ENCODE results near the gene EEF1AKMT1. TPM values are rescaled to one million over a fixed set of nuclear protein-coding genes. Genes with fewer than 3 reads are reported as not detected.

Gene EEF1AKMT1
- total RNA-seq, 2 experiments from 2014 or later, result 1.9 to 2.5 TPM

GRCh38 chr13:20812890-20813289 is 39.1 kb upstream of the EEF1AKMT1 start:
- no peak overlapping the region for H3K27ac Mint-ChIP-seq
- POLR2A ChIA-PET, result no interaction called here
- Histone ChIP-seq H3K4me1 (ENCODE audit: insufficient read depth, low read length) (no peaks in the 10 kb centered on the region), H3K4me3 (ENCODE audit: low read length) (no peak overlapping the region), H3K36me3 (ENCODE audit: insufficient read depth, low read length) (peaks cover 37% of the 10 kb centered on the region), H3K9me3 (ENCODE audit: control insufficient read depth in 1 of 2, insufficient read depth in 1 of 2, low read length in 2 of 2) (no peaks in the 10 kb centered on the region), H3K27ac (ENCODE audit: low read depth in 1 of 2, low read length in 2 of 2) (no peak overlapping the region), H3K27me3 (ENCODE audit: control insufficient read depth in 1 of 2, insufficient read depth in 2 of 2, low read length in 2 of 2) (no peaks in the 10 kb centered on the region)
- no peak for TF ChIP-seq CTCF (IDR thresholded peaks at IDR 0.05)
- DNase-seq (no peak), ATAC-seq (ENCODE audit: poor library complexity) (no peak)
- H3K4me1 Mint-ChIP-seq (ENCODE audit: low read depth), result no peaks in the 10 kb centered on the region
- no peak overlapping the region for H3K4me3 Mint-ChIP-seq
- H3K27me3 Mint-ChIP-seq, result no peaks in the 10 kb centered on the region
- intact Hi-C loops (cut with DNase I, micrococcal nuclease), result no loop called here
- H3K36me3 Mint-ChIP-seq (ENCODE audit: low read depth), result peaks cover 64% of the 10 kb centered on the region
- CTCF ChIA-PET, result no interaction called here
- no peaks in the 10 kb centered on the region for H3K9me3 Mint-ChIP-seq

- DNase-seq (no peak), ATAC-seq (ENCODE audit: poor library complexity) (no peak)
- no peaks in the 10 kb centered on the region for H3K27me3 Mint-ChIP-seq
- Histone ChIP-seq H3K36me3 (ENCODE audit: insufficient read depth, low read length) (peaks cover 50% of the 10 kb centered on the region), H3K4me1 (ENCODE audit: insufficient read depth, low read length) (no peaks in the 10 kb centered on the region), H3K27me3 (ENCODE audit: control insufficient read depth in 1 of 2, insufficient read depth in 2 of 2, low read length in 2 of 2) (no peaks in the 10 kb centered on the region), H3K9me3 (ENCODE audit: control insufficient read depth in 1 of 2, insufficient read depth in 1 of 2, low read length in 2 of 2) (no peaks in the 10 kb centered on the region), H3K4me3 (ENCODE audit: low read length) (no peak overlapping the region), H3K27ac (ENCODE audit: low read depth in 1 of 2, low read length in 2 of 2) (no peak overlapping the region)
- H3K27ac Mint-ChIP-seq, result no peak overlapping the region
- no peak overlapping the region for H3K4me3 Mint-ChIP-seq
- no peaks in the 10 kb centered on the region for H3K9me3 Mint-ChIP-seq
- TF ChIP-seq CTCF (IDR thresholded peaks at IDR 0.05), result no peak
- H3K4me1 Mint-ChIP-seq (ENCODE audit: low read depth), result no peaks in the 10 kb centered on the region
- ChIA-PET CTCF (interaction anchor here (1.5 to 1.8 kb wide), 2 partner anchors 11 to 18 kb away, joined by 4 to 5 read pairs; no protein-coding TSS in a partner anchor), POLR2A (no interaction called here)
- peaks cover 64% of the 10 kb centered on the region for H3K36me3 Mint-ChIP-seq (ENCODE audit: low read depth)
- intact Hi-C loops (cut with DNase I, micrococcal nuclease), result no loop called here
Measured at GRCh38 chr13:20810808-20811207, 37.0 kb upstream of the EEF1AKMT1 start.

- Mint-ChIP-seq H3K4me3 (no peak overlapping the region), H3K4me1 (ENCODE audit: low read depth) (no peaks in the 10 kb centered on the region), H3K27me3 (no peaks in the 10 kb centered on the region), H3K36me3 (ENCODE audit: low read depth) (peaks cover 71% of the 10 kb centered on the region), H3K27ac (no peak overlapping the region), H3K9me3 (no peaks in the 10 kb centered on the region)
- DNase-seq (no peak), ATAC-seq (ENCODE audit: poor library complexity) (no peak)
- Histone ChIP-seq H3K4me3 (ENCODE audit: low read length) (no peak overlapping the region), H3K4me1 (ENCODE audit: insufficient read depth, low read length) (no peaks in the 10 kb centered on the region), H3K27me3 (ENCODE audit: control insufficient read depth in 1 of 2, insufficient read depth in 2 of 2, low read length in 2 of 2) (no peaks in the 10 kb centered on the region), H3K9me3 (ENCODE audit: control insufficient read depth in 1 of 2, insufficient read depth in 1 of 2, low read length in 2 of 2) (no peaks in the 10 kb centered on the region), H3K36me3 (ENCODE audit: insufficient read depth, low read length) (peaks cover 52% of the 10 kb centered on the region), H3K27ac (ENCODE audit: low read depth in 1 of 2, low read length in 2 of 2) (no peak overlapping the region)
- intact Hi-C loops (cut with DNase I, micrococcal nuclease), result no loop called here
- ChIA-PET CTCF (no interaction called here), POLR2A (no interaction called here)
- TF ChIP-seq CTCF (IDR thresholded peaks at IDR 0.05), result no peak
Measured at GRCh38 chr13:20808874-20809273, 35.1 kb upstream of the EEF1AKMT1 start.
